GM19397 (cell line): ENCODE measurements around the gene SELENOI.

Experiments
- ATAC-seq: cut with Tn5 transposase; IDR thresholded peaks from one replicate; pipeline ENCODE4 v1.9.1; 2021; ENCODE audit warnings: mild to moderate bottlenecking, moderate library complexity; ENCODE audit not compliant: unreplicated experiment

SELENOI gene

DNA sequence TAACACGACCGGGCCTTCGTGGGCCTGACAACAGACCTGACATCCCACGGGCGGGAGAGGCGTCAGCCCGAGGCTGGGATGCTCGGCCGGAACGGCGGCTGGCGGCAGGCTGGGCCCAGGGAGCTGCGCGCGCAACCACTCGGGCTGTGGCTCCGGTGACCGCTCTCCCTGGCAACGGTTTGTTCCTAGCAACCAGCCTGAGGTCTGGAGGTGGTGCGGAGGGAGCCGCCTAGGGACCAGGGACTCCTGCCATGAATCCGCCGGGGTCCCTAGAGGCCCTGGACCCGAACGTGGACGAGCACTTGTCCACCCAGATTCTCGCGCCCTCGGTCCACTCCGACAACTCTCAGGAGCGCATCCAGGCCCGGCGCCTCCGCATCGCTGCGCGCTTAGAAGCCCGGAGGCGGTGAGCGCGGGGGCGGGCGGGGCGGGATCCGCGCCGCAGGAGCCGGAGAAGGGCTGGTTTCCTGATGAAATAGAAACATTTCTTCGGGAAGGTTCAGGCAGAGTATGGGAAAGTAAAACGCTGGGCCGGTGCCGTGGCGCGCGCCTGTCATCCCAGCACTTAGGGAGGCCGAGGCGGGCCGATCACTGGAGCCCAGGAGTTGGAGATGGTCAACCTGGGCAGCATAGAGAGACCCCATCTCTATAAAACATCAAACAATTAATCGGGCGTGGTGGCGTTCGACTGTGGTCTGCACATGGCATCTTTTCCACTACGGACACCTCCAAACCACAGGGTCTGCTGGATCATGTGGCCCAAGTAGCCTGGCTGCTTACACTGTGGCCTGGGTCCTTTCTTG is 56.0 kb downstream of the SELENOI start, which contains the start of gene DRC1:
DRC1 (plus strand) TSS at position 182 of the 803 bp plus-strand sequence; CDS start at position 252, 70 bp downstream.
- ATAC-seq: no peak

DNA sequence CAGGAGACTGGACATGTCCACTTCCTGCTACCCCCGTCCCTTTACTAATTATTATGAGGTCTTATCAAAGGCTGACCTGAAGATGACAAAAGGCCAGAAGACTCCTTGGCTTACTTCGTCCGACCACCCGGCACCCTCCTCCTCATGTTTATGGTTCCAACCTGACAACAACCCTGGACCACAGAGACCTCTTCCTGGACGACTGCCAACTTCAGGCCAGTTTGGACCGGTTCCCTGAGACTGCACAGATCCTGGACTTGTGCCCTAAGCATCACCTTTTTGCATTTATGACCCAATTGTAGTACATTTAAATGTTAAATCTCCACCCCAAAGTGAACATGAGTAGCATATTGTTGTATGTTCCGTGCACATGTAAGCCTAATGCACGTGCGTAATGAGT is 61.6 kb downstream of the SELENOI start:
- no peak for ATAC-seq

DNA sequence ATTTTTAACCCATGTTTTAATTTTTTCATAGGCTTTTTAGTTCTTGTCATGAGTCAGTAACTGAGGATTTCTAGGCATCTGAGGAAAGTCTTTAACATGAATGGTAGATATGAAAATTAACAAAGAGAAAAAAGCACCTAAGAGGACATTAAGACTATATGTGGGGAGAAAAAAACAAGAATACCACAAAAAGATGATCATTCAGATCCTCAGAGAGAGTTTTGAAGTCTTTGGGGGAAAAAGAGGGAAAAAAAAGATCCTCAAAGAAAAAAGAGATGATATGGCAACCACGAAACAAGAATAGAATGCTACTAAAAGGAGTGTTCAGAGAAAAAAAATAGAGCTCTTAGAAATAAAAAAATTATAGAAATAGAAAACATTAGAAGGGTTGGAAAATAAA is 63.8 kb downstream of the SELENOI start:
- ATAC-seq: no peak

DNA sequence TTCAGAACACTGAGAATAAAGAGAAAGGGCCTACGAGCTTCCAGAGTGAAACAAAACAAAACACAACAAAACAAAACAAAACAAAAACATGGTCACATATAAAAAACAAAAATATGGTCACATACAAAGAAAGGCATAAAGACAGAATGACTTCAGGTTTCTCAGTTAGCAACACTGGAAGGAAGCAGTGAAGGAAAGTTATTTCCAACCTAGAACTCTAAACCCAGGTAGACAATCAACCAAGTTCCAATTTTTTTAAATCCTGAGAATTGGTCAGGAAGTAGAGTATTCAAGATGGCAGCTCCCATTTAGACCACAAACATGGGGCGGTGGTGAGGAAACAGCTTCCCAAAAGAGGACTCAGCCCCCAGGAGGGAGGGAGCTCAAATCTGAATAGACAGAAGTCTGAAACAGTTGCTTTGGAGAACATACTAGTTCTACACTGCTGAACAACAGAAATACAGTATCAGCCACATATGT is 64.9 kb downstream of the SELENOI start:
- ATAC-seq: no peak

DNA sequence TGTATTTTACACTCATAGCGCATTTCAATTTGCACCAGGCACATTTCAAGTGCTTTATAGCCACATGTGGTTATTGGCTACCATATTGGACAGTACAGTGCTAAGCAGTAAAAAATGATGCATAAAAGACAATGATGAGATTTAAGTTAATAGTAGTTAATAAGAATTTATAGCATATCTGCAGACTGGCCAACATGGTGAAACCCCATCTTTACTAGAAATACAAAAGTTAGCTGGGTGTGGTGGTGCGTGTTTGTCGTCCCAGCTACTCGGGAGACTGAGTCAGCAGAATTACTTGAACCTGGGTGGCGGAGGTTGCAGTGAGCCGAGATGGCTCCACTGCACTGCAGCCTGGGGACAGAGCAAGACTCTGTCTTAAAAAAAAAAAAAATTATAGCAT is 65.5 kb downstream of the SELENOI start:
- no peak for ATAC-seq

DNA sequence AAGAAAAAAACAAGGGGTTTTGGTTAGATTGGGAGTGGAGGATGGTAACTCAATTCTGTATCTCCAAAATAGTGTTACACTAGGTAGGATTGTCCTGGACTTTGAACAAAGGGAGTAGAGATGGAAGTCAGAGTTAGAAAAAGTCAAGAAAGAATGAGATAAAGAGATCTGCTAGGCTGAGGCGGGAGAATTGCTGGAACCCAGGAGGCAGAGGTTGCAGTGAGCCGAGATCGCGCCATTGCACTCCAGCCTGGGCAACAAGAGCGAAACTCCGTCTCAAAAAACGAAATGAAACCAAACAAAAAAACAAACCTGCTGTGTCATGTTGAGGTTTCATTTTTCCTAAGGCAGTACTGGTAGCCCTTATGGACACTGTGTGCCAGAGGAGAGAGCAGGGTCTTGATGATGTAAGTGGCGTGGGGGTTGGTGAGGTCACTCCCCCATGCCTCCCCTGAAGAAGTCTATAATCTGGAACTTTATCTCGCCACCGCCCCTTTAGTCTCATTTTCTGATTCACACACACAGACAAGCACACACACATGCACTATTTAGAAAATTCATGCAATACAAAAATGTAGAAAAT is 66.2 kb downstream of the SELENOI start:
- ATAC-seq: no peak

DNA sequence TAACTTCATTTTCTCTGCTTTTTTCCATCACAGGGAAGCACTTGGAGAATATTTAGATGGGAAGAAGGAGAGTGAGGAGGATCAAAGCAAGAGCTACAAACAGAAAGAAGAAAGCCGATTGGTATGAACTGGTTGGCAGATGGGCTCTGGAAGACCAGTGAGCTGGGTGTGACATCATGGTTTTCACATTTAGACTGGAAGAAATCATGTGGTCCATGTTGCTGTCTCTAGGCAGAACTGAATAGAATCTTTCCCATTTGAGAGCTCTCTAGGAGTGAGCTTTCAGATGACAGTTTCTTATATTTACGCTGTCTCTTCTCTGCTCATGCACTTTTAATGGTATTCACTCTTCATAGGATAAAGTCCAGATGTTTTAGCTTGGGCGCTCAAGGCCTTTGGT is 68.4 kb downstream of the SELENOI start:
- ATAC-seq: no peak

DNA sequence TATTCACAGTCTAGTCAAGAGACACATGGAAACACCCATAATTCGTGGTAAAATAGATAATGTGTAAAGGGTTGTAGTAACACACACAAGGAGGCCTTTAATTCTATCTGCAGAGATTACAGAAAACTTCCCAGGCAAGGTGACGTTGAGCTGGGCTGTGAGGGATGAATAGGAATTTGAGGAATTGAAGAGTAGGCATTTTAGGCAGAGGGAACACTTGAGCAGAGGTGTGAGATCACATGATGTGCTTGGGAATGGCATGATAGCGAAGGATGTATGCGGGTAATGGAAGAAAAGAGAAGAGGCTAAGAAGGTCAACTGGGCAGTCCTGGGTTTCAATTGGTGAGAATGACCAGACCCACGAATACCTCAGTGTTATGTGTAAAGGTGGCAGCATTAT is 76.0 kb downstream of the SELENOI start:
- ATAC-seq: no peak

DNA sequence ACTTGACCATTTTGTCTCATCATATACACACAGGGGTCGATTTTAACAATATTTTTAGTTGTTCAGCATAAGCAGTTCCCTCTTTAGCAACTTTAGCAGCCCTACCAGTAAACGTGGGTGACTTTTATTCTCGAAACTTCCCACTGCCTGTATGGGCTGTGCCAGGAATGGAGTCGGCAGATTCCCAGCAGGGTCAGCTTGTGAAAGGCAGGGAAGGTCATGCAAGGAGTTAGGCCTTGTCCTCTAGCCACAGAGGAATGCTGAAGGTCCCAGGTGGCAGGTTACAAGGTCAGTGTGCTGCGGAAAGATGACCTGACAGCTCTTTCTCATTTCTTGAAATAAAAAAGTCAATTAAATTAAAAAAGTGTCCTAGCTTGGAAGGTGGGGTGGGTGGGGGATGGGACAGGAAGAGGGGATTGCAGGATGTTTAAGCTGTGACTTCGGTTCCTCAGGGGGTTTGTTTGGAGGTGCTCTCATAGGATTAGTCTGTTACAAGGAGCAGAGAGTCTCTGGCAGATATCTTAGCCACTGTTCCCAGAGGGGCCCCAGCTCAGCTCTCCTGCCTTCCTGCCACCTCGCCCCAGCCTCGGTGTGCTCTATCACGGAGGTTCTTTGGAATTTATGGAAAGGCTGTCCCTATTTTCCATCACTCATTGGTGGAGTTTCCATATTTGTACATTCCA is 77.1 kb downstream of the SELENOI start:
- ATAC-seq: no peak

DNA sequence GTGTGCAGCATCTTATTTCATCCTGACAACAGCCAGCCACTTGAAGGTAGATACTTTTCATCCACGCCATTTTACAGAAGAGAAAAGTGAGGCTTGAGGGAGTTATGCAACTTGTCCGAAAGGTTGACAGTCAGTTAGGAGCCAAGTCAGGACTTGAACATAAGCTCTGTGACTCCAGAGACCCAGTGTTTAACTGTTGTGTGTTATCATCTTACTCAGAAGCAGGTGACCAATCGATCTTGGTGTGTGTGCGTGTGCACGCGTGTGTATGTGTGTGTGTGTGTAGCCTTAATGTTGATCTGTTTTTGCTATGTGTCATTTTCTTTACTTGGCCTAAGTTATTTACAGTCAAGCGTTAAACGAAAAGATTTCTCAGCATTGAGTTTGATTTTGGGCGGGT is 77.8 kb downstream of the SELENOI start:
- no peak for ATAC-seq

DNA sequence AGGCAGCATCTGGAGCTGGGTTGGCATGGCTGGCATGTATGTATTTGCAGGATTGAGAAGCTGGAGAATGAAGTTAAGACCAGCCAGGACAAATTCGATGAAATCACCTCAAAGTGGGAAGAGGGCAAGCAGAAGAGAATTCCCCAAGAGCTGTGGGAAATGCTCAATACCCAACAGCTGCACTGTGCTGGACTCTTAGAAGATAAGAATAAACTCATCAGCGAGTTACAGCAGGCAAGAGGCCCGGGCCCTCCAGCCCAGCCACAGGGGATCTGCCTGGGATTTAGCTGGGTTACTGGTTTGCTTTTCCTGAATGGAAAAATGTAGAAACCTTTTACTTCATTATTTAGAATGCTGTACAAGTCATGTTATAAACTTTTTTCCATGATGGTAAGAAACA is 78.3 kb downstream of the SELENOI start:
- ATAC-seq: no peak

DNA sequence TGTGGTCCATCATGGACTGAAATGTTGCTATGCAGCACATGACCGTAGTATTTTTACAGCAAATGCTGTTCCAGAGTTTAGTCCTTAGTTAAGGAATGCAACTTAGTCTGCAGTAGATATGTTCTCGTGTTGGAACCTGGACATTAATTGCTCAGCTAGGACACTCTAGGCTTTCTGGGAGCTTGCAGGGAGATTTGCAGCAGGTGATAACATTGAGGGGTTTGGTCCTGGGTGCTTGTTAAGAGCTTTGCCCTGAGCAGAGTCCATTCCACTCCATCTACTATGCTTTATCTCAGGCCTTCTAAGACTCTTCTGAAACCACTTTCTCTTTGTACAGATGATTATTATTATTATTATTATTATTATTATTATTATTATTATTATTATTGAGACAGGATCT is 82.9 kb downstream of the SELENOI start:
- ATAC-seq: no peak

DNA sequence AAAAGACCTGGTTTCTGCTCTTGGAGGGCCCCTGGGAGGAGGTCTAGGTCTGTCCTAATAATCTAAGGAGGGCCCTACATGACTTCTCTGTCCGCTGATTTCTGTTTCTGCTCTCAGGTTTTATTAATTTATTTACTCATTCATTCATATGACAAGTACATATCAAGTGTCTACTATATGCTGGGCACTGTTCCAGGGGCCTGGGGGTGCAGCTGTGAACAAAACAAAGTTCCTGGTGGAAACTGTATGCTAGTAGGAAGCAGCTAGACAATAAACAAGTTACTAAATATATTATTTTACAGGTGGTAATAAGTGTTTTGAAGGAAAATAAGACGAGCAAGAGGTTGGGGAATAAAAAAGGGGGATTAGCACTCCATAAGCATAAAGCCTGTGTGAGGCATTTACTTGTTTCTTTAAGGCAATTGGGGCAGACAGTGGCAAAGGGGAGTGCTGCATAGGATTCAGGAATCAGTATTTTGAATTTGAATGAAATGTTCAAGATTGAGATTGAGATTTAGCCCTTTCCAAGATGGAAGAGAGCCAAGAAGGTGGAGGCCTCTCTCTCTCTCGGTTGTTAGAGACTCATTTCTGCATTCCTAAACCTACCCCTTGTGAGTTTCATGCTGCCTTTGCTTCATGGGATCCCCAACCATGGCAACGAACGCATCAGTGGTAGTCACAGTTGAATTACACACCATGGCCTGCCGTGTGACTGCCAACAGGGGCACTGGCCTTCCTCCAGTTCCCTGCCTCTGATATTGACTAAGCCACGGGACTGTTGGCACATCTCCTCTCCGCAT is 84.0 kb downstream of the SELENOI start:
- ATAC-seq: no peak

DNA sequence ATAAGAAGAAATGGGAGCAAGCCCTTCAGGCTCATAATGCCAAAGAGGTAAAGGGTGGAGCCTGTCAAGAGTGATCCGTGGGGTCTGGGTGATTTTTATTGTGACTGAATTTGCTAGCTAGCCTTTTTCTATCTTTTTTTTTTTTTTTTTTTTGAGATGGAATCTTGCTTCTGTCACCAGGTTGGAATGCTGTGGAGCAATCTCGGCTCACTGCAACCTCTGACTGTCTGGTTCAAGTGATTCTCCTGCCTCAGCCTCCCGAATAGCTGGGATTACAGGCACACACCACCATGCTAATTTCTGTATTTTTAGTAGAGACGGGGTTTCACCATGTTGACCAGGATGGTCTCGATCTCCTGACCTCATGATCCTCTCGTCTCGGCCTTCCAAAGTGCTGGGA is 84.9 kb downstream of the SELENOI start:
- no peak for ATAC-seq

DNA sequence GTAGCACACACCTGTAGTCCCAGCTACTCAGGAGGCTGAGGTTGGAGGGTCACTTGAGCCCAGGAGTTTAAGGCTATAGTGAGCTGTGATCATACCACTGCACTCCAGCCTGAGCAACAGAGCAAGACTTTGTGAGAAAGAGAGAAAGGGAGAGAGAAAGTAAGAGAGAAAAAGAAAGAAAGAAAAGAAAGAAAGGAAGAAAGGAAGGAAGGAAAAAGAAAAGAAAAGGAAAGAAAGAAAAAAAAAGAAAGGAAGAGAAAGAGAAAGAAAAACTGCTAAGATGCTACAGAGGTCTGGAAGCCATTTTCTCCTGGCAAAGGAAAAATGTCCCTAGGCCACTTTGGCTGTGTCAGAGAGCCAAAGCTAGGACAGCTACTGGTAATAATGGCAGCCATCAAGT is 86.4 kb downstream of the SELENOI start:
- ATAC-seq: no peak

DNA sequence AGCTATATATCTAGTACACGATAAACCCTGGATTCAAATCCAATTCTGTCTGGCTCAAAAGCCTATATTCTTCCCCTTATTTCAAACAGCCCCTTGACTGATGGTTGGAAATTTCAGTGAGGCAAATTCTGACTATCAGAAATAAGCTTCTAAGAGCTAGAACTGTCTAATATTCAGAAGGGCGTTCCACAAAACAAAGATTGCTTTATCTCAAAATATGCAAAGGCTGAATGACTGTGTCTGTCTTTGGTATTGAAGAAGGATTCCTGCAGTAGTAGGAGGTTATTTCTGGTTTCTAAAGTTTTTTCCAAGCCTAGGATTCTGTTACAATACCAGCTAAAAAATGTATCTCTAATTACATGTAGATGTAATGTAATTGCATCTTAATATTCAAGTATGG is 86.9 kb downstream of the SELENOI start:
- ATAC-seq: no peak

DNA sequence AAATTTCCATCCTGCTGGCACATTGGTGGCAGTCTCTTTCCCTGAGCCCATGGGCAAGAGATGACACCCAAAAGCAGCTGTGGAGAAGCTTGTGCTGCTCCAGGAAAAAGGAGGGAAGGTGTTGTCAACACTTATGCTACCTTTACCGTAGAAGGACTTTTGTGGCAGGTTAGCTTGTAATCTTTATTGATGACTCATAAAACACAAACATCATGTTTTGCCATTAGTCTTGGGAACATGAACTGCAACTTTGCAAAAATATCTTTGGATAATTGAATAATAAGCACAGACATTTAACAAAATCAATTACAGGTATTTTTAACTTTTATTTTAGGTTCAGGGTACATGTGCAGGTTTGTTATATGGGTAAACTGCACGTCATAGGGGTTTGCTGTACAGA is 89.2 kb downstream of the SELENOI start:
- no peak for ATAC-seq

DNA sequence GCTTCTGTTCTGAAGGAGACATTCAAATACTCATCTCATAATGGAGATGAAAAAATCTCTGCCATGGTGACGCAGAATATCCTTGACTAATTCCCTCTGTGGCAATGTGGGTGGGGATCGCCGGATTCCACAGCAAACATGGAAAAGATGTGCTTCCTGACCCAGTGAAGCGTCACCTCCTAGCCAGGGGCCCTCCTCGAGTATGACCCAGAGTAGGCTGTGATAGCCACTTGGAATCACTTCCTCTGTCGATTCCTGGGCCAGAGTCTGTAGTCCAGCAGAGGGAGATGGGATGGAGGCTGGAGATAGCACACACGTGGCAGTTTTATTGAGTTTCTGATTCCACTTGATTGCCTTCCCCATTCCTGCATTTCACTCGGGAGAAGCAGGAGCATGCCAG is 92.6 kb downstream of the SELENOI start:
- ATAC-seq: no peak

DNA sequence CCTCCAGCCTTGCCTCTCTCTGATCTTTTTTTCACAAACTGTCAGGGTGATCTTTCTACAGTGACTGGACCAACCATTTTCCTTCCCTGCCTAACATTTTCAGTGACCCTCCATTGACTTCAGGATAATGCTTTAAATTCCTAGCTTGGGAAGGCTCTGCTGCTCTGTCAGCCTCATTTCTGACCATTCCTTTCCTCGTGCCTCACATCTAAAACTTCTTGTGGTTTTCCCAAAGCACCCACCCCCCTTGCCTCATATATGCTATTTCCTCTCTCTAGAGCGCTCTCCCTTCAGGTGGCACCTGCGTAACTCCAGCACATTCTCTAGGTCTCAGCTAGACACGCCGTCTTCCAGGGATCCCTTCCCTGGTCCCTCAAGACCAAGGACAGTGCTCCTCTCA is 93.0 kb downstream of the SELENOI start:
- ATAC-seq: no peak

DNA sequence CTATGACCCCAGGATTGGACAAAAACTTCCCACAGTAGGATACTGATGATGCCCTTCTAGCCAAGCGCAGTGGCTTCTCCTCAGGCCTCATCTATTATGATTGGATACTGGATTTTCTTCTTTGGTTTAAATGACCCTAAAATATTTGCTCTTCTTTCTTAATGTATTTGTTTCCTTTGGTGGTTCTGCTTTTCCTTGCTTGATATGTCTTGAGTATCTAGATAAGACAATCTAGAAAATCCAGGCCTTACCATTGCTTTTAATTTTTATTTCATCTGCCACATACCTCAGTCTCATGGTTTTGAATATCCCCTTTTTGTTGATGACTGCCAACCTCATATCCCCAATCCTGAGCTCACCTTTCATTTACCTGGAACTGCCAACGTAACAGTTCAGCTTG is 96.4 kb downstream of the SELENOI start:
- no peak for ATAC-seq

DNA sequence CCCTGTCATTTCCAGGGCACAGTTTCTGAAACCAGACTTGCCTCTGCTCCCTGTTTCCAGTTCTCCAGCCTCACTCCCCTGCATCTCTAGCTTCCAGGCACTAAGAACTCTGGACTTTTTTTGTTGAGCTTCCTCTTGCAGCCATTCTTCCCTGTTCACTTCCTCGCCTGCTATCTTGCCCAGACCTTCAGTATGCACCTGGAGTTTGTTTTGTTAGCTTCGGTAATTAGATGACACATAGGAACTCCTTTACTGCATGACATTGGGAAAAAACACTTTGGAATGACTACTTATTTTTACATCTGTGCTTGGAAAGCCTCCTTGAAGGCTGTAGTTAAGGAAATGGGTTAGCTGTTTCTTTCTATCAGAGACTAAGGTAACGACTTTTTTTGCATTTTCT is 96.8 kb downstream of the SELENOI start:
- ATAC-seq: no peak
